Kidney glomerular epithelial cell (primary cell): Measurements from ENCODE around the gene IFT57.

ENCODE experiments used
- DNase-seq: peaks from one replicate; lab custom pipeline; 2025; lab: John Stamatoyannopoulos, UW

The IFT57 gene

DNA sequence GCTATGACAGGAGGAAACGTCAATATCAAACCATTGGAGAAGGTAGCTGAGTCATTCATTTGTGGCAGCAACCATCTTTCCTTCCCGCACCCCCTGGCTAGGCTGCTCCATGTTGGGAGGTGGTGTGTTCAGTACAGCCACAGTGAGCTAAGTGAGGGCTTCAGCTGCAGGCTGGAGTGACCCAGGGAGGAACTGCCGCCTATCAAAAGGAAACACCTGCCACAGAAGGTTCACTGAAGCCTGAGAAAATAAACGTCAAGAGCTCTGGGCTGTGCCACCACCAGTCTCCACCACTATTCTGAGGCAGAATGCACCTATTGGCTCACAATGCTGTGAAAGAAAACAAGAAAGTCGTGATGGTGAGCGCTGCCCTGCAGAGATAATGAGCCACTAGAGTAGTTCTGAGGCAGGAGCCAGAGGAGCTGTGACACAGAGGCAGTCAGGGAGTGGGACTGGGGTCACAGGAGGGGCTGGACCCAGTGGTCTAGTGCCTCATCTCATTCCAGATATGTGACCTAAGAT, 96.6 kb downstream of the IFT57 start:
- no peak for DNase-seq

DNA sequence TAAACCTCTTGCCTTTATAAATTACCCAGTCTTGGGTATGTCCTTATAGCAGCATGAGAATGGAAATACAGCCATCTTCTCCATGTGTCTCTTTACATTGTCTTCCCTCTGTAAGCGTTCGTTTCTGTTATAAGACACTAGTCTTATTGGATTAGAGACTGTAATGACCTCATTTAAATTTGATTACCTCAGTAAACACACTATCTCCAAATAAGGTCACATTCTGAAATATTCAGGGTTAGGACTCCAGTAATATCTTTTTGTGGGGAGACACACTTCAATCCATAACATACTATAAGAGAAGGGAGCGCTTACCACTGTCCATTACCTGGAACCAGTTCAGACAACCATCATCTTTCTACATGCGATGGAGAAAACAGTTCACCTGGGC, 97.1 kb downstream of the IFT57 start:
- no peak for DNase-seq

DNA sequence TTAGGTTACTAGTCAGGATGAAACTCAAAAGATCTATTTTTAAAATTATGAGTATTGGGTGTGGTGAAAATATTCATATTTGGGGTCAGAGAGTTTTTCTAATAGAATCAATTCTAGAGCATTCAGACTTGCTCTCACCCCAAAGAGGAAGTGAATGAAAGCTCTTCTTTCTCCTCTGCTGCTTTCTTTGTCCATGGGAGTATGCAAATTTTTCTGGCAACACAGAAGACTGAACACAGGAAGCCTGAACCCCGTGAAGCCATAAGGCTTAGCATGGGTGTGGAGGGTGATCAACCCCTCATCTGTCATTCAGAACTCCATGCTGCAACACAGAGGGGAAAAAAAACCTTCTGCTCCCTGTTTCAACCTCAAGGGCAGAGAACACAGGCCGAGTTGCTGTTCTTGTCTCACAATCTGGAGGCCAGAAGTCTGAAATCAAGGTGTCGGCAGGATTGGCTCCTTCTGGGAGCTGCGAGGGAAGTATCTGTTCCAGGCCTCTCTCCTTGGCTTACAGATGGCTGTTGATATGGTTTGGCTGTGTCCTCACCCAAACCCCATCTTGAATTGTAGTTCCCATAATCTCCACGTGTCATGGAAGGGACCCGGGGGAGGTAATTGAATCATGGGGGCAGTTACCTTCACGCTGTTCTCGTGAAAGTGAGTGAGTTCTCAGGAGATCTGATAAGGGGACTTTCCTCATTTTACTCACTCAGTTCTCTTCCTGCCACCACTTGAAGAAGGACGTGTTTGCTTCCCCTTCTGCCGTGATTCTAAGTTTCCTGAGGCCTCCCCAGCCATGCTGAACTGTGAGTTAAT, 97.7 kb downstream of the IFT57 start:
- no peak for DNase-seq

DNA sequence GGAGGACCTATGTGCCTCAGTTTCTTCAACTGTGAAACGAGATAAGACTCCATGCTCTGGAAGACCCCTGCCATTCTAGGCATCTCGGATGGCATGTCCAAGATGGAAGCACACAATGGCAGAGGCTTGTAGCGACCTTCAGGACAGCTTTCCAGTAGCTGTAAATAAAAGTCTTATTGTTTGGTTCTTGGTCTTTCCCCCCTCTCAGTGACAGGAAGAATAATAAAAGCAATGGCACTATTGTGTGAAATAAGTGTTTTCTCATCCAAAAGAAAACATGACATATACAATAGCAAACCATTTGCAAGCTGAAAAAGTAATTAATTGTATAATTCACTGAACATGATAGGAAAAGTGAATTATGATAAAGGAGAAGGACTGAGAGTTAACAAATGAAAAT, 98.9 kb downstream of the IFT57 start:
- DNase-seq: no peak

DNA sequence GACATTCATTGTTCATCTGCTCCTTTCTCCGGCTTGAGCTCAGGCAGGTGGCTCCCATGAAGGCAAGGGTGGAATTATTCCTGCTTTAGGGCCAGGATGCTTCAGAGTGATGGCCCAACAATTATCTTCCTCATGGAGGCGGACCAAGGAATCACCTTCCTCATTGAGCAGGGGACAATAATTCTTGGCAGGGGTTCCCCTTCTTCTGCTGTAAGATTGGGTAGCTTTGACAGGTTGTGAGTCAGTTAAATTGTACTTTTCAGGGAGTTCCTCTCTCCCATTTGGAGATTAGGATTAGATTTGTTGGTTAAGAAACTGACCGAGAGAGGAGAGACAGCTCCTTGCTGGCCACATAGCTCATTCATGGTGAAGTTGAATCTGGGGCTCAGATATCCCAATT, 99.9 kb downstream of the IFT57 start:
- no peak for DNase-seq

DNA sequence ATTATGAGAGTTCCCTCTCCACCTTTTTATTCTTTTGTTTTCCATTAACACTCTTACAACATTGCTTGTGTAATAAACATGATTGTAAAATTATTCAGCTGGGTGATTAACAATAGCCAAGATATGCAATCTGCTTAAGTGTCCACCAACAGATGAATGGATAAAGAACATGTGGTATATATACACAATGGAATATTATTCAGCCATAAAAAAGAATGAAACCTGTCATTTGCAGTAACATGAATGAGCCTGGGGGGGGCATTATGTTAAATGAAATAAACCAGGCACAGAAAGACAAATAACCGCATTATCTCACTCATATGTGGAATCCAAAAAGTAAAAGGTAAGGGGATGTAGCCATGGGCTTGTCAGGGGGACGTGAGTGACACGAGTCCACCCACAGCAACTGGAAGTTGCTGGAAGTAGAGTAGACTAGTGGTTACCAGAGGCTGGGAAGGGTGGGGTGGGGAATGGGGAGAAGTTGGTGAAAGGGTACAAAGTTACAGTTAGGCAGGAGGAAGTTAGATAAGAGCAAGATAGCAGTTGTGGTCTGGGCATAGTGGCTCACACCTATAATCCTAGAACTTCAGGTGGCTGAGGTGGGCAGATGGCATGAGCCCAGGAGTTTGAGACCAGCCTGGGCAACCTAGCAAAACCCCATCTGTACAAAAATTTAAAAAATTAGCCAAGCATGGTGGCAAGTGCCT, 102.7 kb downstream of the IFT57 start:
- DNase-seq: no peak

DNA sequence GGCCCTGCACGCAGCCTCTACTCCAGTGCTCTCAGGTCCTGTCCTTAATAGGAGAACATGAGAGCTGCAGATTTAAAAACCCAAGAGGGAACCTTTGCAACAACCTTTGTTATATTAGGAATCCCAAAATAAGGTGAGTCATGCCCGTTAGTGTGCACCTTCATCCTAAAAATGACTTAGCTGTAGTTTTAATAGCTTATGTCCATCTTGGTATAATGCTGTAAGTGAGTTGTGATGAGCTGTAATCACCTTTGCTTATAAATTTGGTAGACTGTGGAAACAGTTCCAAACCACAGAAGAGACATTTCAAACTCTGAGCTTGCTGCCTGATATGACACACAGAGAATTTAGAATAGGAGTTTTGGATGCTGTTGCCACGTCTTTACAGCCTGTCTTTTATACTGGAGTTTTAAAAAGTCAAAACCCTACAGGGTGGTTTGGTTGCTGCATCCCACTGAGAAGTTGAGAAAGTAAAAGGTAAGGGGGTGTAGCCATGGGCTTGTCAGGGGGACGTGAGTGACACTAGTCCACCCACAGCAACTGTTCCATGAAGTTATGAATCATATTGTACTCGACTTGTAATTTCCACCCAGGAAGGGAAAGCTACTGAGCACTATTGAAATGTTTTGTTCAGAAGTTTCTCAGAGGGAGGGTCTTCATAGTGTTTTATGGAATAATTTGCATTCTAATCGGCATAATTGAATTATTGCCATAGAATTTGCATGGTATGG, 104.0 kb downstream of the IFT57 start:
- no peak for DNase-seq

DNA sequence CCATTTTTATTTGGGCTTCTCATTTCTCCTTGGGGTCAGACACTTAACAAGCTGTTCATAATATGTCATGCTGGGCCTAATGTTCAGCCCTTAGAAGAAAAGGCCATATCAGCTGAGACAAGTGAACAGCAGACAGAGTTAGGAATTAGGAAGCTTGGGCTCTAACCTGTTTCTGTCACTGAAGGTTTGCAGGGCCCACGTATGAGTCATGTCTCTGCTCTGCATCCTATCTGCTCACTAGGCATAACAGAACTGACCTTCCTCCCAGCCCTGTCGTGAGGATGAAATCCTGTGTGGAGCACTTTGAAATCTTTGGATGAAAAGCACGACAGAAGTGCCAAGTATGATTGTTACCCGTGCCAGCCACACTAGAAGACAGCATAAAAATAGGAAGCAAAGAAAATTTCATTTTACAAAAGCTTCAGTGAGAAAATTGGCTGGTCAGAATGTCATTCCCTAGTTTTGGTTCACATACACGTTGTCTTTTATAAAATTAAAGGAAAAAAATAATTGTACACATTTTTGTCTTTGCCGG, 104.9 kb downstream of the IFT57 start:
- peak; percentile 34 for DNase-seq

DNA sequence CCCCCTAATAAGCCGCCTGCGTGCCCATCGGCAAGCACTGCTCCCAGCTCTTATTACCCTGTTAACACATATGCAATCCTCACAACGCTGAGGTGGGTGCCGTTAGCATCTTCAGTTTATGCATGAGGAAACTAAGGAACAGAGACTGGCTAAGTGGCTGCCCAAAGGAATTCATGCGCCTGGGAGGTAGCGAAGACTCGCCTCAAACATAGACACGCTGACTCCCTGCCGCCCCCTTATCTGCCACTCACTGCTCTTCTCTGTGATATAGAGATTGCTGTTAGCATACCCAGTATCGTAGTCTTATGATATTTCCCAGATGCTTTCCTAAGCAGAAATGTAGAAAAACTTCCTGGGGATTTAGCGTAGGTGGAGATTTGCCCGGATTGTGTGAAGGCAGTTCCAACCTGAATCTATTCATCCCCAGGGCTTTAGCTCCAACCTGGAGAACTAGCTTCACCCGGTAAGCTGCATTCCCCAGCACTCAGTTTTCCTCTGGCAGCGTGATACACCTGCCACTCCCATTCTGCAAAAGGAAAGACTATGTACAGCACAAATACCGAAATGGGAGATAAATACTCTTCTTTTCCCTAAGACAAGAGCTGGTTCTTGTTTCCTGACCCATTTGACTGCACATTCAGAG, 107.7 kb downstream of the IFT57 start:
- no peak for DNase-seq

DNA sequence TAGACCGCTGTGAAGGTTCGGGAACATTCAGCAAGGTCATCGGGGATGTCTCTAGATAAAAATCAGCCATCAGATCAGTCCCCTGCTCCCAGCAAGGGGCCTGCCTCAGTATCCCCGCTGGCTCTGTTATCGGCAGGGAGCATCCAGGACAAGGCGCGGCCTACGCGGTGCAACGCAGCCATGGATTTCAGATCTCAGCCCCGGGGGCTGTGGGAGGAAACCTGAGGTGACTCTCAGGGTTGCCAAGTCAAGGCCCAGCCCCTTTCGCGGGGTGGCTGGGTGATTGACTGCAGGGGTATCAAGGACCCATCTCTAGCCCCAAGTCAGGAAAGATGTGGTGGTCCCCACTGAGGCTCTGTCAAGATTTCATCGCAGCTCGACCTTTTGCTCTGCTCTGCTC, 108.2 kb downstream of the IFT57 start:
- DNase-seq: no peak

DNA sequence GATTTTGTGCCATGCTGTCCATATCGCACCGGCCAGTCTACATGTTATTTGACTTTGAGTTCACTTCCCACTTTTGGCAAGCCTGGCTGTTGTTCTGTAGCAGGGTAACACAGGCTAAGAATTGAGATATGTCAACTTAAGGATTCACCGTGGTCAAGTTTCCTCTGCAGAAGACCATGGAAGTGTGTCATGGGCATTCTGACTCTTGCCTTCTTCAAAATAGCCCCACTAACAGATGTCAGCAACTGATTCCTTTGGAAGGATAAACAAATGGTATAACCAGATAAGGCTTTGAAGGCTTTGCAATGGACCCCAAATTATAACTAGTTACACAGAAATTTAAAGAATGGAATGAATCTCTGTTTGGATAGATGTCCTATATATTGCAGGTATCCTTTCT, 111.3 kb downstream of the IFT57 start:
- no peak for DNase-seq
